Measurements from ENCODE around the gene EIF5A2.

DNA sequence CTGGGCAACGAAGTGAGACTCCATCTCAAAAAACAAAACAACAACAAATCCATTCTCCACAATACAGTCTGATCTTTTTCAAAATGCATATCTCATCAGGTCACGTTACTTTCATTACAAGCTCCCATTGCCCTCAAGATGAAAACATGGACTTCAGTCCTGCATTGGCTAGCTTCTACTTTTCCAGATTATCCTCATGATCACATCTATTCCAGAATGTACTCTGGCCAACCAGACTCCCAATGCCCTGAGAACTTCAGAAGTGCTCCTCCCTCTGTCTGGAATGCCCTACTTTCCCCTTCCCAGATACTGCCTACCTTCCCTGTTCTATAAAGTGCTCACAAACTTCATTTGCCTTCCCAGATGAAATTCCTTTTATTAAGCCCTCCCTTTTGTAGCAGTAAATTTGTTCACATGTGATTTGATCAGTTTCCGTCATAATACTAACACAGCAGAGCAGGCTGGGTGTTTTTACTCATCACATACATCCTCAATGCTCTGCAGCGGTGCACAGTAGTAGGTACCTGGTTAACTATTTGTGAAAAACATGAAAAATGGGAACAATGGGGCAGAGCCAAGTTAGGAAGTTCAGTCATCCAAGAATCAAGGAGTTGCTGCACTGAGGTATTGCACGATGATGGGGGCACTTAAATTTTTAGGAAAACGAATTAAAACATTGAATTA is 43.8 kb downstream of the EIF5A2 start:
- TF ChIP-seq POLR2A (IDR thresholded peaks at IDR 0.05) (no peak), POLR2AphosphoS5 (IDR thresholded peaks at IDR 0.05; ENCODE audit: insufficient read depth in 1 of 2, low read depth in 1 of 2) (no peak)

Data from vagina (tissue), 2 donors.